Measurements from ENCODE around the gene CSNK1G1.
"Not testable (repeated sequence)": the region's sequence is repeated elsewhere in the genome, so short reads cannot be mapped to it uniquely, and the experiment has no call there.

Gene CSNK1G1

DNA sequence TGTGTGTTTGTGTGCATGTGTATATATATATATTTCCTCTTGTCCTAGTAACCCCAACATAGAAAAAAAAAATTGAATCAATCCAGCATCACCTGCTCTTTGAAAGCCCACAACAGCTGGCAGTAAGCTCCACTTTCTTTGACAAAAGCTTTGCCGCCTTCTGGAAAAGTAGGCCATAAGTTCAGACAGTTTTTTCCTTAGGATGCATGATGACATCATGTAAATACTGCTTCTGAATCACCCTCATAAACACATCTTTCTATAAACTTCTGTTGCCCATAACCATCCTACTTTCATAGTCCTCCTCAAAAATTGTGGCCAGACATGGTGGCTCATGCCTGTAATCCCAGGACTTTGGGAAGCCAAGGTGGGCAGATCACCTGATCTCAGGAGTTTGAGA, 67.4 kb downstream of the CSNK1G1 start:
- DNase-seq (ENCODE audit: low read depth in 2 of 2), result no peak

DNA sequence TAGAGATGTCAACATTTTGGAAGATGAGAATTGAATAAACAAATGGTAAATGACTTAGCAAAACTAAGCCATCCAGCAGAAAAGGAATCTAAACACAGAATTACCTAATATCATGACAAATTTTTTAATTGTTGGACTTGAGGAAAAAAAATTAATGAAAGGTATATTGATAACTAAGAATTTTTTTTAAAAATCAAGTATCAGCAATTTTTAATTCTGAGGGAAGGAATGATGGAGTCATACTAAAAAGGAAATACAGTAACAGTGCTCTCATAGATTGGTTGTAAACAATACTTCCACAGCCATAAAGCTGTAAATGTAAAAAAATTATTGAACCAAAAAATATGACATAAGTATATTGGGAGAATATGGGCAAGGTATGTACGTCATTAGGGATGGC, 68.0 kb downstream of the CSNK1G1 start:
- no peak for DNase-seq (ENCODE audit: low read depth in 2 of 2)

DNA sequence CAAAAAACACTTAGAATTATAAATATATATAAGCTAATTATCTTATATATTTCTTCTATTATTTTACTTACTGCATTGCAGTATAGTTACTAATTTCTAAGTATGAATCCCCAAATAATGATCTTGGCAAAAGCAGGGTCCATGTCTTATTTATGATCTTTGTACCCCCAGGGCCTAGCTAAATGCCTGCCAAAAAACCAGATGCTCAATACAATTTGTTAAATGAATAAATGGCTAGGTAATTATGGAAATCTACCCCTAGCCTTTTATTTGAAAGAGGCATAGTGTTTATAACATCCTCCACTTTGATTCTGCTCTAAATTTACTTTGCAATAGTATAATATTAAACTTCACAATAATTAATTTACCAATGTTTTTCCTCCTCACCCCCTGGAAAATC, 69.5 kb downstream of the CSNK1G1 start:
- no peak for DNase-seq (ENCODE audit: low read depth in 2 of 2)

DNA sequence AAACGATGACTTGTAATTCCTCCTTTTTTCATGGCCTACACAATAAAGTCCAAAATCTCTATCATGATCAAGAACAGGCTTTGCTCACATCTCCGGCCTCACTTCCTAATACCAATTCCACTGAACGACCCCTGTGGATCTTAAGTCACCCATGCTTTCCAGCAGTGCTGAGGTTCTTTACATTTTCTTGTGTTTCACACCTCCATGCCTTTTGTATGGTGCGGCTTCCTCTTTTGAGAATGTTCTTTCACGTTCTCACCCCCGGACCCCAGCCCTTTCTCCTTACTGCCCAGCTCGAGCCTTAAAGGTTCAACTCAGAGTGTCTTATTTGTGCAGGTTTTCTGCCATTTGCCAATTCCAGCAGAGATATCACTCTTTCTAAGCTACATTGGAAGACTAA, 70.1 kb downstream of the CSNK1G1 start:
- no peak for DNase-seq (ENCODE audit: low read depth in 2 of 2)

DNA sequence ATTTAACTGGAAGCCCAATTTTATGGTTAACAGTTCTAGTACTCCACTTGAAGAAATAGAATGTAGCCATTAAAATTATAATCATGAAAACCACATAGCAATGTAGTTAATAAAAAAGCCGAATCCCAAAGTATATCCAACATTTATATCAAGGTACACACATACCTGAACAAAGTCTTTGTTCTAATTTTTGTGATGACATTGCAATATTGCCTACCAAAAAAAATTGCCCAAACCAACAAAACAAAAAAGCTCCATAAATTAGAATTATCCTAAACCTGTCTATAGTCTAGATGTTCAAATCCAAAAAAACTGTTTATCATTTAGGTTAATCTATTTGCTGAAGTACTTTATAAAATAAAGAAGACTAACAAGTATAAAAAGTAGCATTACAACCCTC, 70.8 kb downstream of the CSNK1G1 start:
- DNase-seq (ENCODE audit: low read depth in 2 of 2), result no peak

DNA sequence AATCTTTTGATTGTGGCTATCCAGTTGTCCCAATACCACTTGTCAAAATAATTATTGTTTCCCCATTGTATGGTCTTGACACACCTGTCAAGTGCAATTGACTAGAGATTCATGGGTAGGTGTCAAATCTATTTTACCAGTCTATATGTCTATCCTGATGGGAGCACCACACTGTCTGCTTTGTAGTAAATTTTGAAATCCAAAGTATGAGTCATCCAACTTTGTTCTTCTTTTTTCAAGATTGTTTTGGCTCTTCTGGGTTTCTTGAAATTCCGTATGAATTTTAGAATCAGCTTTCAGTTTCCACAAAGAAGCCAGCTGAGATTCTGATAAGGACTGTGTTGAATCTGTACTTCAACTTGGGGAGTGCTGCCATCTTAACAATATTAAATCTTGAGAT, 71.9 kb downstream of the CSNK1G1 start:
- no peak for DNase-seq (ENCODE audit: low read depth in 2 of 2)

DNA sequence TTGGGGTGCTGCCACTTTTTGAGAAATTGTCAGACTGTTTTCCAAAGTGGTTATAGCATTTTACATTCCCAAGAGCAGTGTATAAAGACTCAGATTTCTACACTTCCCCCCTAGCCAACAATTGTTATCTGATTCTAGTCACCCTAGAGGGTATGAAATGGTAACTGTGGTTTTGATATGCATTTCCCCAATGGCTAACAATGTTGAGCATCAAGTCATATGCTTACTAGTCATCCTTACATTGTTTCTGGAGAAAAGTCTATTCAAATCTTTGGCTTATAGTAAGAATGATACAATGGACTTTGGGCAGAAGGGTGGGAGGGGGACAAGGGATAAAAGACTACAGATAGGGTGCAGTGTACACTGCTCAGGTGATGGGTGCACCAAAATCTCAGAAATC, 73.3 kb downstream of the CSNK1G1 start:
- no peak for DNase-seq (ENCODE audit: low read depth in 2 of 2)

DNA sequence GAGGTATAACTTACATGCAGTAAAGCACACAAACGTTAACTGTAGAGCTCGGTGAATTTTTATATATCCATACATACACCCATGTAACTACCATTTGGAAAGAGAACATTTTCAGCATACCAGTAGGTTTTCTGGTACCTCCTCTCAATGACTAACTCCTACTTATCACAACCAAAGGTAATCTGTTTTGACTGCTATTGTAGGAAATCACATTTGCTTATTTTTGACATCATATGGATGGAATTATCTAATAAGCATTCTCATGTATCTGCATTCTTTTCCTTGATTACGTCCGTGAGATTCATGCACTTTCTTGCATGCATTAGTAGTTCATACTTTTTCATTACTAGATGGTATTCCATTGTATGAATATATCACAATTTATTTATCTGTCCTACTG, 76.8 kb downstream of the CSNK1G1 start:
- no peak for DNase-seq (ENCODE audit: low read depth in 2 of 2)

DNA sequence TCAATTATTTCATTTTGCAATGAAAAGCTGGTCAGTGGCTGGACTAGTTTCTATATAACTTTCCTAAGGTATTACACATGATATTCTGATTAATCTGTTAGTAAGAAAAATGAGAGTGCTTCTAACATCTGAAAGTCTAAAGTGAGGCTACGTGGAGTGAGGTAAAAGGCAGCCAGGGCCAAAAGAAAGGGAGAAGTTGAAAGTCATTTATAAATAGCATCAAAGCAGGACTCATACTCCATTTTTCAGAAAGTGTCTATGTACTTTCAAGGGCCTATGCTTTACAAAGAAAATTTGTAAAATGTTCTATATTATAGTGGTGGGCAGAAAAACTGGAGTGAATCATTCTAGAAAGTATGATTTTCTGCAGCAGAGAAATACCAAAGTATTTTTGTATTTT, 80.0 kb downstream of the CSNK1G1 start:
- no peak for DNase-seq (ENCODE audit: low read depth in 2 of 2)

DNA sequence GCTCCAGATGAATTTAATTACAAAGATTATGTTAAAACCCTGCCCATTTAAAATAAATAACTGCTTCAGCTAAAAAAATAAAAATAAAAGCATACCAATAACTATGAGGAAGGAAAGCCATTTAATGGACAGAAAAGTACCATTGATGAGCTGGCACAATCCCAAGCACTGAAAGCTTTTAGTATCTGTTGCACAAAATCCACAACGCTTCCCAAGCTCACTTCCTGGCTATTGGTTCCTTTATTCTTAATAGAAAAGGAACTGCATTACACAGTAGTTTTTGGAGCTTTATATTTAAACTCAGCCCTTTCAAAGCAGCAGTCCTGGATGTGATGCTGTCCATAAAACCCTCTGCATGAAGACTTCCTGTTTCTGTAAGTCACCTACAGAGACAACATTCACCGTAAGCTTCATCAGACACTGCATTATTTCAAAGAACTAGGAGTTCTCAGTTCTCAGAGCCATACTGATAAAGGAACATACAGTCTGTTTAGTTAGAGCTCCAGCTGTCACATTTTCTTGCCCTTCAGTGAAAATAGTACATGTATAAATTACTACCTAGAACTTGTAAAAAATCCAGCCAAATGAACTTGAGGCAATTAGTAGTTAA, 81.5 kb downstream of the CSNK1G1 start:
- DNase-seq (ENCODE audit: low read depth in 2 of 2), result no peak

DNA sequence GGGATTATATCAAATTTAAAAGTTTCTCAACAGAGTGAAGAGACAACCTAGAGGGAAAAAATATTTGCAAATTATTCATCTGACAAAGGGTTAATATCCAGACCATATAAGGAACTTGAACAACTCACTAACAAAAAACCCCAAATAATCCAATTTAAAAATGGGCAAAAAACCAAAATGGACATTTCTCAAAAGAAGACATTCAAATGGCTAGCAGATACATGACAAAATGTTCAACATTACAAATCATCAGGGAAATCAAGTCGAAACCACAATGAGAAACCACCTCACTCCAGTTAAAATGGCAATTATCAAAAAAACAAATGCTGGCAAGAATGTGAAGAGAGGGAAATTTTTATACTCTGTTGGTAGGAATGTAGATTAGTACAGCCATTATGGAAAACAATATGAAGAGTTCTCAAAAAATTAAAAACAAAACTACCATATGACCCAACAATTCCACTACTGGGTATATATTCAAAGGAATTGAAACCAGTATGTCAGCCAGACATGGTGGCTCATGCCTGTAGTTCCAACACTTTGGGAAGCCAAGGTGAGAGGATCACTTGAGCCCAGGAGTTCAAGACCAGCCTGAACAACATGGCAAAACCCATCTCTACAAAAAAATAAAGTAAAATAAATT, 88.5 kb downstream of the CSNK1G1 start:
- no peak for DNase-seq (ENCODE audit: low read depth in 2 of 2)

DNA sequence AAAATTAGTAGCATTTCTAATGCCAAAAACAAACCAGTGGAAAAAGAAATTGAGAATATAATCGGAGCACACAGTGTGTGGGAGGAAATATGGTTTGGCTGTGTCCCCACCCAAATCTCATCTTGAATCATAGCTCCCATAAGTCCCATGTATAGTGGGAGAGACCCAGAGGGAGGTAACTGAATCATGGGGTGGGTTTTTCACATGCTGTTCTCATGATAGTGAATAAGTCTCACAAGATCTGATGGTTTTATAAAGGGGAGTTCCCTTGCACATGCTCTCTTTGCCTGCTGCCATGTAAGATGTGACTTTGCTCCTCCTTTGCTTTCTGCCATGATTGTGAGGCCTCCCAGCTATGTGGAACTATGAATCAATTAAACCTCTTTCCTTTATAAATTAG, 90.8 kb downstream of the CSNK1G1 start:
- not testable (repeated sequence) for DNase-seq (ENCODE audit: low read depth in 2 of 2)

DNA sequence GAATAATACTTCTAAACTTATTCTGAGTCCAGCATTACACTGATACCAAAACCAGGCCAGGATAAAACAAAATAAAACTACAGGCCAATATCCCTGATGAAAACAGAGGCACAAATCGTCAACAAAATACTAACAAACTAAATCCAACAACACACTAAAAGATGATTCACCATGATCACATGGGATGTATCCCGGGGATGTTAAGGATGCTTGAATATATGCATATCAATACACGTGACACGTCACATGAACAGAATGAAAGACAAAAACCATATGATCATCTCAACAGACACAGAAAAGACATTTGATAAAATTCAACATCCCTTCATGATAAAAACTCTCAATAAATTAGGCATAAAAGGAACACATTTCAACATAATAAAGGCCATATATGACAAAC, 91.5 kb downstream of the CSNK1G1 start:
- DNase-seq (ENCODE audit: low read depth in 2 of 2), result no peak

DNA sequence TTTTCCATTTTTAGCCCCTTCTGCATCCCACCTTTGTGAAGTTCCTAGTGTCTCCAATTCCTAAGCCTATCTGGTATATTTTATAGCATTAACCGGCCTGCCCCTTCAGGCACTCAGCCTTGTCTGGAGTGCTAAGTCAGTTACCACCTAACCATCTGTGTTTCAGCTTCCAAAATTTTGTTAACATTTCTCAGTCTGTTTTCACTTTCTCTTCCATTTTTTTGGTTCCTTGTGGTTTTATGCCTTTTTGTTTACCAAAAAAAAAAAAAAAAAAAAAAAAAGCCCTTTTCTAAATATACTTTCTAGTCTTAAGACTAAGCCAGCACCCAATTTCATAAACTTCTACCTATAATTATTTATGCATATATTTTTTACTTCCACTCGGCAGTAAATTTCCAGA, 92.4 kb downstream of the CSNK1G1 start:
- no peak for DNase-seq (ENCODE audit: low read depth in 2 of 2)

DNA sequence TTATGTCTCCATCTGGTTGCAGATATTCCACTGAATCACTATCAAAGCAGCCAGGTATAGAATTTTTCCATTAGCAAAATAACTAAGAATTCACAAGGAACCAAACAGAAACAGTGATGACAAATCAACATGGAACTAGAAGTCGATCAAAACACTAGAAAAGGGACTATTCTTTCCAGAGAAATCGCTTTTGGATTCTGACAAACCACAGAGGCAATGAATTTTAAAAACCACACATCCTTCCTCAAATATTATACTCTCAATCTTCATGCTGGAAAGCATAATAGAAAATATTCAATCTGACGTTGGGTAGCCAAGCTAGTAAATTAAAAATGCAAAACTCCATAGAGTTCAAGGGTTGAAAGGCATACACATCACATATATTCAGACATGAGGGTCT, 99.9 kb downstream of the CSNK1G1 start:
- no peak for DNase-seq (ENCODE audit: low read depth in 2 of 2)

DNA sequence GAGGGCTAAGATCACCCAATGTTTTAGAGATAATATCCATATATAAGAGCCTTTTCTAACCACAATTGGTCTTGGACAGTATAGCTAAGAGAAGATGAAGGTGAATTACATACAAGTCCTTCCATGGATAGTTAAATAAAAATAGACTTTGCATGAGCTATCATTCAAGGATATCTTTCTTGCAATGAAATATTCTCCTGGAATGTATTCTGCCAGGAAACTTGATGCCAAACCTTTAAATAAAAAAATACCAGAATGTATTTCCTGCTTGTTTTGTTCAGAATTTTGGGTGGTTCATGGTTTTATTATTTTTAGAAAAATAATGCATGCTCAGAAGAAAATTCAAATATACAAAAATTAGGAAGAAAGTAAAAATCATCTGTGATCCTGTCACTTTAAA, 104.3 kb downstream of the CSNK1G1 start:
- DNase-seq (ENCODE audit: low read depth in 2 of 2), result no peak

DNA sequence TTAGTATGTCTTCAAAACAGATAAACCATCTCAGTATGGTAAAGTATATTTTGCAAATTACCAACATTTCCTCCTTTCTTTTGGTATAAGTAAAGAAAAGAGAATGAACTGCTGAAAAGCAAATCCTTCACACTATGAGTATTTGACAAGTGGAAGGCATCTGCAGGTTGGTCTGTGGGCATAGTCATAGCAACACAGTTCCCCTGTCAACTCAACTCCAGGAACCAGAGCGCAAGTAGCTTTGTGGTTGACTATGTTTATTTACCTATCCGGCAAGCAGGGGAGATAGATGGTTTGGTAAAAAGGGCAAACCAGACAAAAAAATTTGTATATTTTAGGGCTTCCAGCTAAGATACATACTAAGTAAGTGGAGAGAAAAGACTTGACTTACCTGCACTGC, 104.9 kb downstream of the CSNK1G1 start:
- no peak for DNase-seq (ENCODE audit: low read depth in 2 of 2)

DNA sequence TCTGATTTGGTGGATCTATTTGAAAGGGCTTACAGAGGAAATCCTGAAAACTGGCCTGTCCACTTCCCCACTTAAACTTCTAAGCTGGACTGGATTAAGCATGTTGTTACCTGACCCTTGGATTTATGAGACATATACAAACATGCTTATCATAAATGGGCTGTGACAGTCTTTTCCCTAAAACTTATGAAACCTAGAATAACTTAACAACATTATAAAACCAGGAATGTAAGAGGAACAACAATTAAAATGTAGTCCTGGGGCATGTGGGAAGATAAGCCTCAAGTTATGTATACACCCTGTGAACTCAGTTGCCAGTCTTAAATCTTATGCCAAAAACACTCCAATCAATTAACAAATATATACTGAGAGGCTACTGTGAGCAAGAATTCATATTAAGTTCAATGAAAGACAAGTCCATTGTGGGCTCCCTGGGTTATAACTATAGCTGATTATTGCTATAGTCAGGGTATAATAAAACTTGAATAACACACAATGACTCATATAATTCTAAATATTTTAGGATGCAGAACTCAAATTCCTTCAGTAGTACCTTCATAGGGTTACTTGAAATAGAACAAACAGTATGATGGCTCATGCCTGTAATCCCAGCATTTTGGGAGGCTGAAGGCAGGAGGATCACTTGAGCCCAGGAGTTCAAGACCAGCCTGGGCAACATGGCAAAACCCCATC, 105.9 kb downstream of the CSNK1G1 start:
- DNase-seq (ENCODE audit: low read depth in 2 of 2), result no peak

DNA sequence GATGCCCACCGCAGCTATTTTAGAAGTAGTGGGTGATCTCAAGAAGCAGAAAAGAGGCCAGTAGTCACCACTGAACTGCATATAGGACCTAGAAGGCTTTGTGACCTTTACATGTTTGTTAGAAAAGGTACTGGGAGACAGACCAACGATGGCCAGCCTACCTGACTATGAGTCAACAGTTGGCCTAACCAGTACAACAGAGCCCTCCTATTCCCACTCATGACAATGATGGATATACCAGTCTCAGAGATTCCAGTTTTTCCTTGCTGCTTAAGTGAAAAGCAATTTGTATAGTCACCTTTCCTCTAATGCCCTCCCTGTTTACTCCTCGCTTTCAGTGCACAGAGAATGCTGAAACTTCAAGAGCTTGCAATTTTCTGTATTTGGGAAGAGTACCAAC, 106.6 kb downstream of the CSNK1G1 start:
- DNase-seq (ENCODE audit: low read depth in 2 of 2), result no peak

DNA sequence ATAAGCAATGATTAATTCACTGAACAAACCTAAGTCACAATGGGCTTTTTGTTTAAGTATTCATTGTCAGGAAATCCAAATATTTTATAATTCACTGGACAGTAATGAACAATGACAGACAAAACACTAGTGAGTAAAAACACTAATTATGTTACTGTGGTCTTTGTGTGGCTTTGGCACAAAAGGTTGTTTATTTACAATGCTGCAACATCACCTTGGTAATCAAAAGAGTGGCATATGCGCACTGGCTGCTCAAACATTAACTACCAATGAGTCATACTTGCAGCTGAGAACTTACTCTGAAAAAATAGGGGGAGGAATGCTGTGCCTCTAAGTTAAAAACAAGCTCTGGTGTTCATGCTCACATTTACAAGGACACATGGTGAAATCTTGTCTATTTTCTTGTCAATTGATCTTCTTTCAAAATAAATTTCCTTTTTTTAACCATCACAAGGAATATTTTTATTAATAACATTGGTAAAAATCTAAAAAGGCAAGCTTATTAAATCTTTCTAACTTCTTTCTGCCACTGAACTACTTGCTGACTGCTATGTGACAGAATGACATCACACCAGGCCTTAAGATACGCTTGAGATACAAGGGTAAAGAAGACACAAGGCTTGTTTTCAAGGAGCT, 107.9 kb downstream of the CSNK1G1 start:
- DNase-seq (ENCODE audit: low read depth in 2 of 2), result no peak

DNA sequence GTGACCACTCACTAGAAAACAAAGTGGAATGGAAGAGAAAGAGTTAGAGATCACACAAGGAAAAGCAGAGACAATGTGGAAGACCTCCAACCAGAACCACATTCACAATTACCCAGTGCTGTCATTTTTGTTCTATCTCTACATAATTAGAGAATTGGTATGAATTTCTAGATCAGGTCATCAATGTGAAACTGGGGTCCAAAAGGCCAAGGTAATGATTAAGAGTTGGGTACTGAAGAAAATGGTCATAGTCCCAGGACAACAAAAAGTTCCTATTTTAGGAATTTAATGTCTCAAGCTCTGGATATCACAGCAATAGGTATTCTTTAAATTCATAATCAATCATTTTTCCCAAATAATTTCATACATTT, 108.5 kb downstream of the CSNK1G1 start:
- DNase-seq (ENCODE audit: low read depth in 2 of 2), result no peak

DNA sequence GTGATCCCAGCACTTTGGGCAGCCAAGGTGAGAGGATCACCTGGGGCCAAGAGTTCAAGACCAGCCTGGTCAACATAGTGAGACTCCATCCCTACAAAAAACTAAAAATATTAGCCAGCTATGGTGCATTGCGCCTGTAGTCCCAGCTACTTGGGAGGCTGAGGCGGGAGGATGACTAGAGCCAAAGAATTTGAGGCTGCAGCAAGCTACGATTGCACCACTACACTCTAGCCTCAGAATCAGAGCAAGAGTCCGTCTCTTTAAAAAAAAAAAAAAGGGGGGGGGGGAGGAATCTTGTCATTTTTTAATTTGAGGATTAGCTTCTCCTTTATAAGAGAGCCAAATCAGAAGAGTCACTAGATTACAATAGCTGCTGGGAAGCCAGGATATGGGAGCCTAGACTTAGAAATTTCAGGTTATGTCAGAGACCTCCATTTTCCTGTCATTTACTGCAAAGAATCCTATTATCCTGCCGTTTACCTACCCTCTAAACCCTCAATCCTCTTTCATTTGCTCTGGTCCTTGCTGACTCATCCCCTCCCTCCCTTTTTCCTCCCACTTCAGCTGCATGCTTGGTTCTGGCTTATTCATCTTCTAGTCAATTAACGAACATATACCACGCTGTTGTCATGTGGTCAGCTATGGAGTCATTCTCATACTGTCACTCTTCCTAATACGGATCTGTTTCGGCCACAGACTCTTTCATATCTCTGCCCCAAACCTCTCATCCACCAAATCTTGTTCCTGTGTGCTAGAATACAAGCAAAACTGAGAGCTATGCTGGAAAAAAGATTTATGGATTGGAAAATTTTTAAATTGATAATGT, 109.4 kb downstream of the CSNK1G1 start:
- no peak for DNase-seq (ENCODE audit: low read depth in 2 of 2)

Measured in stimulated activated CD8-positive, alpha-beta memory T cell treated with anti-CD3 and anti-CD28 coated beads, Interleukin-7, amount 100 ng/mL, for 1 hour (primary cell).